ENCODE measurements around the gene MCM8. TPM values are rescaled to one million over a fixed set of nuclear protein-coding genes. Genes with fewer than 3 reads are reported as not detected.

Gene MCM8
- polyA plus RNA-seq, 1 donor (not counting 4 experiments of a cell fraction or from before 2014, with no cell fraction given) = 7.0 TPM

GRCh38 chr20:5935384-5935783, 15.1 kb upstream of the MCM8 start:
- Histone ChIP-seq H3K9ac (ENCODE audit: control insufficient read depth, extremely low read depth, insufficient read depth, low read length) (no peak overlapping the region), H3K4me3 (ENCODE audit: control insufficient read depth in 2 of 3, extremely low read depth in 1 of 3, insufficient read depth in 2 of 3, low read depth in 1 of 3, low read length in 3 of 3) (no peak overlapping the region), H3K27me3 (ENCODE audit: control insufficient read depth, extremely low read depth, insufficient read depth, low read length) (no peaks in the 10 kb centered on the region), H2AFZ (ENCODE audit: control insufficient read depth, low read length) (no peak overlapping the region), H3K9me3 (ENCODE audit: control insufficient read depth, low read depth, low read length) (no peaks in the 10 kb centered on the region), H3K4me1 (ENCODE audit: control insufficient read depth, extremely low read depth, insufficient read depth, low read length) (no peaks in the 10 kb centered on the region), H3K9me1 (ENCODE audit: control insufficient read depth, extremely low read depth, insufficient read depth, low read length) (no peaks in the 10 kb centered on the region), H3K27ac (ENCODE audit: control insufficient read depth, insufficient read depth, low read length) (no peak overlapping the region), H3K4me2 (ENCODE audit: control insufficient read depth, extremely low read depth, insufficient read depth, low read depth, low read length) (no peak overlapping the region), H4K20me1 (ENCODE audit: control insufficient read depth, extremely low read depth, insufficient read depth, low read length) (no peaks in the 10 kb centered on the region), H3K36me3 (ENCODE audit: control insufficient read depth in 2 of 2, extremely low read depth in 1 of 2, insufficient read depth in 2 of 2, low read length in 2 of 2) (peaks cover 0 to 6% of the 10 kb centered on the region in 2 experiments), H3K79me2 (ENCODE audit: control insufficient read depth, insufficient read depth, low read length) (no peaks in the 10 kb centered on the region)
- no peak for FAIRE-seq
- no peak for DNase-seq (ENCODE audit: low read depth, low spot score)
- dilution Hi-C loops (cut with MboI; ENCODE audit: extremely low pct_ligation_motif_present, low sequenced_read_pairs) = no loop called here
- no peak for TF ChIP-seq EZH2 (IDR thresholded peaks at IDR 0.05; ENCODE audit: low read length)
- TF ChIP-seq, protein P1, sequence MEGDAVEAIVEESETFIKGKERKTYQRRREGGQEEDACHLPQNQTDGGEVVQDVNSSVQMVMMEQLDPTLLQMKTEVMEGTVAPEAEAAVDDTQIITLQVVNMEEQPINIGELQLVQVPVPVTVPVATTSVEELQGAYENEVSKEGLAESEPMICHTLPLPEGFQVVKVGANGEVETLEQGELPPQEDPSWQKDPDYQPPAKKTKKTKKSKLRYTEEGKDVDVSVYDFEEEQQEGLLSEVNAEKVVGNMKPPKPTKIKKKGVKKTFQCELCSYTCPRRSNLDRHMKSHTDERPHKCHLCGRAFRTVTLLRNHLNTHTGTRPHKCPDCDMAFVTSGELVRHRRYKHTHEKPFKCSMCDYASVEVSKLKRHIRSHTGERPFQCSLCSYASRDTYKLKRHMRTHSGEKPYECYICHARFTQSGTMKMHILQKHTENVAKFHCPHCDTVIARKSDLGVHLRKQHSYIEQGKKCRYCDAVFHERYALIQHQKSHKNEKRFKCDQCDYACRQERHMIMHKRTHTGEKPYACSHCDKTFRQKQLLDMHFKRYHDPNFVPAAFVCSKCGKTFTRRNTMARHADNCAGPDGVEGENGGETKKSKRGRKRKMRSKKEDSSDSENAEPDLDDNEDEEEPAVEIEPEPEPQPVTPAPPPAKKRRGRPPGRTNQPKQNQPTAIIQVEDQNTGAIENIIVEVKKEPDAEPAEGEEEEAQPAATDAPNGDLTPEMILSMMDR (optimal IDR thresholded peaks at IDR 0.05 in 1 of 3, IDR thresholded peaks at IDR 0.05 in 1 of 3, conservative IDR thresholded peaks at IDR 0.05 in 1 of 3; ENCODE audit: extremely low read depth in 1 of 3, insufficient read depth in 2 of 3, low read length in 3 of 3) = no peak

- H3K27me3 ChIP-seq (ENCODE audit: control insufficient read depth, extremely low read depth, insufficient read depth, low read length) = no peaks in the 10 kb centered on the region
- no peak overlapping the region for H3K4me3 ChIP-seq (ENCODE audit: control insufficient read depth in 2 of 3, extremely low read depth in 1 of 3, insufficient read depth in 2 of 3, low read depth in 1 of 3, low read length in 3 of 3)
- H3K9me3 ChIP-seq (ENCODE audit: control insufficient read depth, low read depth, low read length) = no peaks in the 10 kb centered on the region
- DNase-seq (ENCODE audit: low read depth, low spot score) = no peak
- no peaks in the 10 kb centered on the region for H4K20me1 ChIP-seq (ENCODE audit: control insufficient read depth, extremely low read depth, insufficient read depth, low read length)
- no peaks in the 10 kb centered on the region for H3K4me1 ChIP-seq (ENCODE audit: control insufficient read depth, extremely low read depth, insufficient read depth, low read length)
- no peak overlapping the region for H3K9ac ChIP-seq (ENCODE audit: control insufficient read depth, extremely low read depth, insufficient read depth, low read length)
- TF ChIP-seq, protein P1 (optimal IDR thresholded peaks at IDR 0.05 in 1 of 3, IDR thresholded peaks at IDR 0.05 in 1 of 3, conservative IDR thresholded peaks at IDR 0.05 in 1 of 3; ENCODE audit: extremely low read depth in 1 of 3, insufficient read depth in 2 of 3, low read length in 3 of 3) = no peak
- no peak for FAIRE-seq
- dilution Hi-C loops (cut with MboI; ENCODE audit: extremely low pct_ligation_motif_present, low sequenced_read_pairs) = no loop called here
- H2AFZ ChIP-seq (ENCODE audit: control insufficient read depth, low read length) = no peak overlapping the region
- no peaks in the 10 kb centered on the region for H3K9me1 ChIP-seq (ENCODE audit: control insufficient read depth, extremely low read depth, insufficient read depth, low read length)
- H3K27ac ChIP-seq (ENCODE audit: control insufficient read depth, insufficient read depth, low read length) = no peak overlapping the region
- H3K79me2 ChIP-seq (ENCODE audit: control insufficient read depth, insufficient read depth, low read length) = no peaks in the 10 kb centered on the region
- H3K36me3 ChIP-seq (ENCODE audit: control insufficient read depth in 2 of 2, extremely low read depth in 1 of 2, insufficient read depth in 2 of 2, low read length in 2 of 2) = peaks cover 3 to 10% of the 10 kb centered on the region in 2 experiments
- H3K4me2 ChIP-seq (ENCODE audit: control insufficient read depth, extremely low read depth, insufficient read depth, low read depth, low read length) = no peak overlapping the region
These were observed 14.2 kb upstream of the MCM8 start for GRCh38 chr20:5936238-5936637.
